Chondrocyte (in vitro differentiated cells): Measurements from ENCODE around the gene ARTN. TPM values are rescaled to one million over a fixed set of nuclear protein-coding genes. Genes with fewer than 3 reads are reported as not detected.
A peak's percentile ranks its signal among the peaks of the same experiment; 100 is the strongest.

Source experiments
- DNase-seq: peaks from one replicate; pipeline ENCODE4 v3.0.0; 2021; ENCODE audit warnings: mixed read lengths, low spot score
- H3K27ac Mint-ChIP-seq: one replicate; pipeline ENCODE4 v1.8.0; 2021; ENCODE audit warnings: mild to moderate bottlenecking, moderate library complexity, mixed read lengths; ENCODE audit not compliant: unreplicated experiment
- H3K27me3 Mint-ChIP-seq: 2 replicates; pipeline ENCODE4 v1.8.0; 2021; ENCODE audit warnings: low read depth, mixed read lengths
- H3K36me3 Mint-ChIP-seq: 2 replicates; pipeline ENCODE4 v1.8.0; 2021; ENCODE audit warnings: low read depth, mixed read lengths
- H3K4me1 Mint-ChIP-seq: 2 replicates; pipeline ENCODE4 v1.8.0; 2021; ENCODE audit warnings: low read depth, mild to moderate bottlenecking, mixed read lengths
- H3K4me3 Mint-ChIP-seq: one replicate; pipeline ENCODE4 v1.8.0; 2021; ENCODE audit warnings: mild to moderate bottlenecking, moderate library complexity, mixed read lengths; ENCODE audit not compliant: unreplicated experiment
- H3K9me3 Mint-ChIP-seq: 2 replicates; pipeline ENCODE4 v1.8.0; 2021; ENCODE audit warnings: low read depth, mixed read lengths
- CTCF ChIP-seq: fragments of 200-600 bp; sonication (generic); IDR thresholded peaks from 2 replicates; pipeline ENCODE4 v1.5.0; 2021; ENCODE audit warnings: antibody characterized with exemption, mild to moderate bottlenecking, moderate library complexity
- total RNA-seq: library from RNA; stranded (reverse); gene quantifications from 3 replicates; pipeline ENCODE4 v1.2.1, GENCODE V29; 2021

ARTN gene
- total RNA-seq, 1 donor from 2014 or later: 0.50 TPM

GRCh38 chr1:43977376-43978263 is 44.0 kb downstream of the ARTN start:
- no peak for DNase-seq
- H3K9me3 Mint-ChIP-seq: no peaks in the 10 kb centered on the region
- peaks cover 55% of the 10 kb centered on the region for H3K4me1 Mint-ChIP-seq
- peak overlapping the region; percentile 39 for H3K4me3 Mint-ChIP-seq
- no peak for TF ChIP-seq CTCF
- peak overlapping the region; percentile 80 for H3K27ac Mint-ChIP-seq
- no peaks in the 10 kb centered on the region for H3K27me3 Mint-ChIP-seq
- peaks cover 24% of the 10 kb centered on the region for H3K36me3 Mint-ChIP-seq

- Mint-ChIP-seq H3K27me3 (no peaks in the 10 kb centered on the region), H3K36me3 (peaks cover 30% of the 10 kb centered on the region), H3K4me3 (peak overlapping the region; percentile 83), H3K9me3 (no peaks in the 10 kb centered on the region), H3K27ac (peak overlapping the region; percentile 80), H3K4me1 (peaks cover 61% of the 10 kb centered on the region)
- TF ChIP-seq CTCF: no peak
- no peak for DNase-seq
Observed at GRCh38 chr1:43978264-43978550, 44.6 kb downstream of the ARTN start.

- Mint-ChIP-seq H3K4me1 (peaks cover 63% of the 10 kb centered on the region), H3K27ac (peak within 1 kb of the TSS; percentile 90), H3K36me3 (peaks cover 34% of the 10 kb centered on the region)
Observed at GRCh38 chr1:43978551-43979260, 45.1 kb downstream of the ARTN start, which contains the start of gene B4GALT2. Gene B4GALT2 (plus strand): TSS chr1:43979210. CDS start chr1:43981161, 1,951 bp downstream.

GRCh38 chr1:43979261-43979527 is 45.6 kb downstream of the ARTN start:
- Mint-ChIP-seq H3K9me3 (no peaks in the 10 kb centered on the region), H3K36me3 (peaks cover 35% of the 10 kb centered on the region), H3K27ac (no peak overlapping the region), H3K27me3 (no peaks in the 10 kb centered on the region), H3K4me3 (no peak overlapping the region), H3K4me1 (peaks cover 58% of the 10 kb centered on the region)
- TF ChIP-seq CTCF: no peak
- DNase-seq: no peak

More at GRCh38 chr1:43978551-43979260, 45.1 kb downstream of the ARTN start, which contains the start of gene B4GALT2:
- Mint-ChIP-seq H3K9me3 (no peaks in the 10 kb centered on the region), H3K27me3 (no peaks in the 10 kb centered on the region), H3K4me3 (peak within 1 kb of the TSS; percentile 91)
- no peak for DNase-seq
- no peak for TF ChIP-seq CTCF

GRCh38 chr1:43979528-43980254 is 46.1 kb downstream of the ARTN start:
- TF ChIP-seq CTCF: no peak
- Mint-ChIP-seq H3K9me3 (no peaks in the 10 kb centered on the region), H3K27ac (peak overlapping the region; percentile 90), H3K27me3 (no peaks in the 10 kb centered on the region), H3K4me1 (peaks cover 56% of the 10 kb centered on the region), H3K36me3 (peaks cover 38% of the 10 kb centered on the region), H3K4me3 (peak overlapping the region; percentile 91)
- DNase-seq: no peak
